ENCODE measurements around the gene NPM1.

DNA sequence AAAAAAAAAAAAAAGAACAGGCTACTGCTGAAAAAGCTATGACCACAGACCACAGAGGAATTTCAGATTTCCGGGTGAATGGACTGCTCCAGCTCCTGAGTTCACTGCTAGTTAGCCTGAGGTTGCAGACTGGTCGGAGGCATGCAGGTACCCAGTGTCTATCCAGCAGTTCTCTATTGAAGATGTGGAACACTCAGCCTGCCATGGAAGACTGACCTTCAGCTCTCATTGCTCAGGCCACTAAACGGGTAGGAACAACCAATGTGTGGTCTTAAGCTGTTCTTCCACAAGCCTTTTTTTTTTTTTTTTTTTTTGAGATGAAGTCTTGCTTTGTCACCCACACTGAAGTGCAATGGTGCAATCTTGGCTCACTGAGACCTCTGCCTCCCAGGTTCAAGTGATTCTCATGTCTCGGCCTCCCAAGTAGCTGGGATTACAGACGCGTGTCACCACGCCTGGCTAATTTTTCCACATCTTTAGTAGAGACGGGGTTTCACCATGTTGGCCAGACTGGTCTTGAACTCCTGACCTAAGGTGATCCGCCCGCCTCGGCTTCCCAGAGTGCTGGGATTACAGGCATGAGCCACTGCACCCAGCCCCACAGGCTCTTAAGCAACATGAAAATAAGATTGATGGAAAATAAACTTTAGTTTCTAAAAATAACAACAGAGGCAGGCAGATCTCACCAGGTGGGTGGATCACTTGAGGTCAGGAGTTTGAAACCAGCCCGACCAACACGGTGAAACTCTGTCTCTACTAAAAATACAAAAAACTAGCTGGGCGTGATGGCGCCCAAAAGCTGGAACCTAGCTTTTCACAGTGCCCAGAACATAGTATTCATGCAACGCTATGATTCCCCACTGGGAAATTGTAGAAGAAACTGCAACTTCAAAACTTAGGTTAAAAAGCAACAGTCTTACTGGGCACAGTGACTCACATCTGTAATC, 20.0 kb upstream of the NPM1 start:
- TF ChIP-seq REST (IDR thresholded peaks at IDR 0.05; ENCODE audit: low read depth), result no peak
- no peak for TF ChIP-seq EP300 (IDR thresholded peaks at IDR 0.05; ENCODE audit: borderline replicate concordance)
- TF ChIP-seq TCF12 (IDR thresholded peaks at IDR 0.05; ENCODE audit: low read depth), result no peak
- no peak for TF ChIP-seq CEBPB (IDR thresholded peaks at IDR 0.05)
- no peak for TF ChIP-seq TAF1 (IDR thresholded peaks at IDR 0.05; ENCODE audit: low read depth)
- TF ChIP-seq, protein P1, sequence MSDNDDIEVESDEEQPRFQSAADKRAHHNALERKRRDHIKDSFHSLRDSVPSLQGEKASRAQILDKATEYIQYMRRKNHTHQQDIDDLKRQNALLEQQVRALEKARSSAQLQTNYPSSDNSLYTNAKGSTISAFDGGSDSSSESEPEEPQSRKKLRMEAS (IDR thresholded peaks at IDR 0.05), result no peak
- TF ChIP-seq USF1 (IDR thresholded peaks at IDR 0.05), result no peak
- no peak for TF ChIP-seq FOXM1 (IDR thresholded peaks at IDR 0.05; ENCODE audit: borderline replicate concordance, low read depth)
- no peak for TF ChIP-seq YY1 (IDR thresholded peaks at IDR 0.05; ENCODE audit: low read depth)
- TF ChIP-seq RAD21 (IDR thresholded peaks at IDR 0.05; ENCODE audit: low read depth), result no peak
- no peak for TF ChIP-seq NFIC (IDR thresholded peaks at IDR 0.05)
- TF ChIP-seq CREB1 (IDR thresholded peaks at IDR 0.05; ENCODE audit: low read depth), result no peak
- TF ChIP-seq TEAD4 (IDR thresholded peaks at IDR 0.05), result no peak
- TF ChIP-seq EGR1 (IDR thresholded peaks at IDR 0.05), result no peak
